ENCODE results near the gene PFKL.

DNA sequence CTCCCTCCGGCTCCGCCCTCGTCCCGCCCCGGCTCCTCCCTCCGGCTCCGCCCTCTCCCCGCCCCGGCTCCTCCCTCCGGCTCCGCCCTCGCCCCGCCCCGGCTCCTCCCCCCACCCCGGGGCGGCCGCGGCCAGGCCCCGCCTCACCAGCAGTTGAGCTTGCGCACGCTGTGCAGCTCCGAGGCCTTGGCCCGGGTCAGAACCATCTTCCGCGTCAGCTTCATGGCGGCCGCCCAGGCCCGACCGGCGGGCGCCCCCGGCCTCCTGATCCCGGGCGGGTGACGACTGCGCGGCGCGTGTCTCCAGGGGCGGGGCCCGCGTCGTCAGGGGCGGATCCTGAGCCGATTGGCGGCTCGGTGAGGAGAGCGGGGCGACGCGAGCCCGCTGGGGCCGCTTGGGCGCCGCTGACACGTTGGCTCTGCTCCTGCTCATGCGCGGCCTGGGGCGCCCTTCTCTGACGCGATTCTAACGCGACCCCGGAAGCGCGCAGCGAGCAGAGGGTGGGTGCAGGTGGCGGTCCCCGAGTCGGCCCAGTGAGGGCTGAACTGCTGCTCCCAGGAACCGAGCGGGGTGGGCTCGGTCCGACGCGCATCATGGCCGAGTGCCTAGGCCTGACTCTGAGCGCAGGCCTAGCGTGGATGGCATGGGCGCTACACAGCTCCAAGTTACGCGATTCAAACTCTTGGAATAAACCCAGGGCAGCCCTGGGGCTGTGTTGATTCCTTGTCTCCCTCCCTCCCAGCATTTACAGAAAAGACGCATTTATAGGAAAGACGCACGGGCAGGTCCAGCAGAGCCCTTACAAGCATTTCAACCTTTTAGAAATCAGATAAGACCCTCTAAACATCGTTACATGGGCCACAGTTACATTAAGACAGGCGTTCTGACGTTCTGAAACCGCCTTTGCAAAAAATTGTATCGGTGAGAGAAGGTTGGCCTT is 39.4 kb downstream of the PFKL start, which contains the start of gene CFAP410:
- TF ChIP-seq, protein P1, sequence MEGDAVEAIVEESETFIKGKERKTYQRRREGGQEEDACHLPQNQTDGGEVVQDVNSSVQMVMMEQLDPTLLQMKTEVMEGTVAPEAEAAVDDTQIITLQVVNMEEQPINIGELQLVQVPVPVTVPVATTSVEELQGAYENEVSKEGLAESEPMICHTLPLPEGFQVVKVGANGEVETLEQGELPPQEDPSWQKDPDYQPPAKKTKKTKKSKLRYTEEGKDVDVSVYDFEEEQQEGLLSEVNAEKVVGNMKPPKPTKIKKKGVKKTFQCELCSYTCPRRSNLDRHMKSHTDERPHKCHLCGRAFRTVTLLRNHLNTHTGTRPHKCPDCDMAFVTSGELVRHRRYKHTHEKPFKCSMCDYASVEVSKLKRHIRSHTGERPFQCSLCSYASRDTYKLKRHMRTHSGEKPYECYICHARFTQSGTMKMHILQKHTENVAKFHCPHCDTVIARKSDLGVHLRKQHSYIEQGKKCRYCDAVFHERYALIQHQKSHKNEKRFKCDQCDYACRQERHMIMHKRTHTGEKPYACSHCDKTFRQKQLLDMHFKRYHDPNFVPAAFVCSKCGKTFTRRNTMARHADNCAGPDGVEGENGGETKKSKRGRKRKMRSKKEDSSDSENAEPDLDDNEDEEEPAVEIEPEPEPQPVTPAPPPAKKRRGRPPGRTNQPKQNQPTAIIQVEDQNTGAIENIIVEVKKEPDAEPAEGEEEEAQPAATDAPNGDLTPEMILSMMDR (IDR thresholded peaks at IDR 0.05), result no peak
- TF ChIP-seq POLR2A (IDR thresholded peaks at IDR 0.05), result peak in 1 of 2 donors; percentile 78

All from lower leg skin (tissue), 3 donors.